Measurements from ENCODE around the gene GALNT14. TPM values are rescaled to one million over a fixed set of nuclear protein-coding genes. Genes with fewer than 3 reads are reported as not detected.

GALNT14 gene
- total and polyA plus RNA-seq, 9 of the 15 experiments (the other 6 are each of a cell fraction or from before 2014, with no cell fraction given): 0.11 TPM; not detected in 8

DNA sequence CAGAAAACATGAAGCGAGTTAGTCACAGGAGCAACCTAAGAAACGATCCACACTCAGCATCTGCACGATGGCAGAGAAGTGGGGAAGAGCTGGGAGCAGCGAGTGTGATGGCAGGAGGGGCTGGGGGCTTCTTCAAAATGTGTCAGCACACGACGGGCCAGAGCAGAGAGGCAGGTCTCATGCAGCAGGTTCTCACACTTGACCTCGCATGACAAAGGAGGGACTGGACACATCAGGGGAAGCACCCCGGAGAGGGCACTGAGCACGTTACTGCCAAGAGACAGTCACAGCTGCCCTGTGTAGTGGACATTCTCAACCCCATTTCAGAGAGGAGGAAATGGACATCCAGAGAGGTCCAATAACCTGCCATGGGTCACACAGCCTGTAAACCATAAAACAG, 226.9 kb downstream of the GALNT14 start:
- CTCF ChIA-PET (ENCODE audit: low intra/inter-chr PET ratio): no interaction called here
- in situ Hi-C loops (cut with MboI) (no loop called here), intact Hi-C loops (cut with micrococcal nuclease) (loop anchor here (10.0 kb wide), 1 partner anchor 197 kb away; no protein-coding TSS in a partner anchor)
- FAIRE-seq (no peak), ATAC-seq (no peak), DNase-seq (ENCODE audit: extremely low read depth in 1 of 4, low spot score in 3 of 4) (no peak)
- H3K9me3 ChIP-seq (replicated peaks; ENCODE audit: control insufficient read depth, insufficient read depth, low read depth, low read length): no peaks in the 10 kb centered on the region
- no peaks in the 10 kb centered on the region for H3K9me1 ChIP-seq (ENCODE audit: control insufficient read depth, insufficient read depth, low read length)
- POLR2A ChIA-PET: no interaction called here
- no peak overlapping the region for H3K4me2 ChIP-seq (ENCODE audit: insufficient read depth, low read length)
- no peak overlapping the region for H3K27ac ChIP-seq (ENCODE audit: extremely low read depth, low read depth, low read length)
- H3K4me1 ChIP-seq (replicated peaks in 1 of 2; ENCODE audit: control insufficient read depth in 2 of 2, insufficient read depth in 2 of 2, low read length in 2 of 2): no peaks in the 10 kb centered on the region
- no peak overlapping the region for H3K9ac ChIP-seq (ENCODE audit: insufficient read depth in 1 of 2, low read depth in 2 of 2, low read length in 2 of 2)
- H3K36me3 ChIP-seq (ENCODE audit: control insufficient read depth, insufficient read depth, low read length): no peaks in the 10 kb centered on the region
- BruUV-seq (replicated peaks): no TSS peak
- TF ChIP-seq DEAF1 (CRISPR knock-in tag; IDR thresholded peaks at IDR 0.05): no peak
- TF ChIP-seq, protein P1, sequence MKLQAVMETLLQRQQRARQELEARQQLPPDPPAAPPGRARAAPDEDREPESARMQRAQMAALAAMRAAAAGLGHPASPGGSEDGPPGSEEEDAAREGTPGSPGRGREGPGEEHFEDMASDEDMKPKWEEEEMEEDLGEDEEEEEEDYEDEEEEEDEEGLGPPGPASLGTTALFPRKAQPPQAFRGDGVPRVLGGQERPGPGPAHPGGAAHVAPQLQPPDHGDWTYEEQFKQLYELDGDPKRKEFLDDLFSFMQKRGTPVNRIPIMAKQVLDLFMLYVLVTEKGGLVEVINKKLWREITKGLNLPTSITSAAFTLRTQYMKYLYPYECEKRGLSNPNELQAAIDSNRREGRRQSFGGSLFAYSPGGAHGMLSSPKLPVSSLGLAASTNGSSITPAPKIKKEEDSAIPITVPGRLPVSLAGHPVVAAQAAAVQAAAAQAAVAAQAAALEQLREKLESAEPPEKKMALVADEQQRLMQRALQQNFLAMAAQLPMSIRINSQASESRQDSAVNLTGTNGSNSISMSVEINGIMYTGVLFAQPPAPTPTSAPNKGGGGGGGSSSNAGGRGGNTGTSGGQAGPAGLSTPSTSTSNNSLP (IDR thresholded peaks at IDR 0.05; ENCODE audit: borderline replicate concordance, low read depth, low read length): no peak
- no peak for TF ChIP-seq HDAC6 (IDR thresholded peaks at IDR 0.05; ENCODE audit: low read depth, low read length)
- no peak for TF ChIP-seq EZH2 (IDR thresholded peaks at IDR 0.05; ENCODE audit: borderline replicate concordance, low read depth, low read length)
- TF ChIP-seq HDAC1 (IDR thresholded peaks at IDR 0.05): no peak
- no peaks in the 10 kb centered on the region for H3K79me2 ChIP-seq (ENCODE audit: control insufficient read depth, insufficient read depth, low read length)
- no peak overlapping the region for H3K4me3 ChIP-seq
- 2% methylated on average over 9 of the region's 9 CpGs for WGBS (ENCODE audit: insufficient coverage, low coverage, missing lambda C conversion rate)
- no peaks in the 10 kb centered on the region for H3K27me3 ChIP-seq (ENCODE audit: control insufficient read depth in 2 of 2, insufficient read depth in 2 of 2, low read length in 2 of 2)
- H4K20me1 ChIP-seq (replicated peaks; ENCODE audit: control insufficient read depth, insufficient read depth, low read length): no peaks in the 10 kb centered on the region
- H2AFZ ChIP-seq (ENCODE audit: low read depth, low read length): no peak overlapping the region
